Ectodermal cell (in vitro differentiated cells): ENCODE results near the gene PLXDC1.
"Not testable (repeated sequence)": the region's sequence is repeated elsewhere in the genome, so short reads cannot be mapped to it uniquely, and the experiment has no call there.

Experiments used
- H3K27ac ChIP-seq: 2 replicates; pipeline ENCODE4 v1.7.0; 2013; ENCODE audit warnings: mild to moderate bottlenecking, low read depth, low read length; ENCODE audit not compliant: insufficient read depth, poor library complexity, severe bottlenecking
- H3K27me3 ChIP-seq: 2 replicates; pipeline ENCODE4 v1.7.0; 2013; ENCODE audit warnings: mild to moderate bottlenecking, low read length; ENCODE audit not compliant: insufficient read depth, control insufficient read depth, poor library complexity, severe bottlenecking
- H3K36me3 ChIP-seq: one replicate; pipeline ENCODE4 v1.7.0; 2013; ENCODE audit warnings: low read length; ENCODE audit not compliant: control insufficient read depth, insufficient read depth
- H3K4me1 ChIP-seq: one replicate; pipeline ENCODE4 v1.7.0; 2013; ENCODE audit warnings: low read length; ENCODE audit not compliant: control insufficient read depth, insufficient read depth
- H3K4me3 ChIP-seq: 2 replicates; pipeline ENCODE4 v1.7.0; 2013; ENCODE audit warnings: low read depth, low read length, control low read depth; ENCODE audit not compliant: insufficient read depth
- H3K9me3 ChIP-seq: 2 replicates; pipeline ENCODE4 v1.7.0; 2013; ENCODE audit warnings: mild to moderate bottlenecking, low read length, moderate library complexity; ENCODE audit not compliant: control insufficient read depth
- WGBS, 2 experiments: methylation state at CpG; one replicate each; pipeline ENCODE4 v1.1.7; 2013; ENCODE audit warnings: missing lambda C conversion rate in 2 of 2; 5-methylcytosine and 5-hydroxymethylcytosine counted together

The PLXDC1 gene

GRCh38 chr17:39169518-39169917 is 18.1 kb upstream of the PLXDC1 start:
- Histone ChIP-seq H3K36me3 (no peaks in the 10 kb centered on the region), H3K4me1 (peaks cover 5% of the 10 kb centered on the region), H3K4me3 (no peak overlapping the region), H3K27ac (no peak overlapping the region), H3K27me3 (peaks cover 26% of the 10 kb centered on the region), H3K9me3 (no peaks in the 10 kb centered on the region)
- 84 to 93% methylated on average over 3 of the region's 3 CpGs for WGBS, 2 experiments

GRCh38 chr17:39169101-39169500 is 17.7 kb upstream of the PLXDC1 start:
- WGBS, 2 experiments: 93 to 97% methylated on average over 14 of the region's 14 CpGs
- H3K4me1 ChIP-seq: peaks cover 3% of the 10 kb centered on the region
- H3K36me3 ChIP-seq: no peaks in the 10 kb centered on the region
- H3K27ac ChIP-seq: no peak overlapping the region
- no peaks in the 10 kb centered on the region for H3K9me3 ChIP-seq
- peaks cover 26% of the 10 kb centered on the region for H3K27me3 ChIP-seq
- H3K4me3 ChIP-seq: no peak overlapping the region

GRCh38 chr17:39168503-39168902 is 17.1 kb upstream of the PLXDC1 start:
- not testable (repeated sequence) for H3K4me1 ChIP-seq, H3K36me3 ChIP-seq, H3K27ac ChIP-seq, H3K9me3 ChIP-seq, H3K4me3 ChIP-seq
- H3K27me3 ChIP-seq: peaks cover 26% of the 10 kb centered on the region
- WGBS, 2 experiments: 94 to 95% methylated on average over 10 of the region's 10 CpGs

- 68 to 77% methylated on average over 2 of the region's 2 CpGs for WGBS, 2 experiments
- no peaks in the 10 kb centered on the region for H3K9me3 ChIP-seq
- H3K4me3 ChIP-seq: no peak overlapping the region
- H3K27ac ChIP-seq: no peak overlapping the region
- no peaks in the 10 kb centered on the region for H3K36me3 ChIP-seq
- peaks cover 3% of the 10 kb centered on the region for H3K4me1 ChIP-seq
- H3K27me3 ChIP-seq: peaks cover 26% of the 10 kb centered on the region
Observed at GRCh38 chr17:39167476-39167875, 16.0 kb upstream of the PLXDC1 start.

GRCh38 chr17:39166437-39167335 is 15.2 kb upstream of the PLXDC1 start:
- no peak overlapping the region for H3K27ac ChIP-seq
- H3K9me3 ChIP-seq: no peaks in the 10 kb centered on the region
- H3K4me1 ChIP-seq: peaks cover 3% of the 10 kb centered on the region
- peaks cover 26% of the 10 kb centered on the region for H3K27me3 ChIP-seq
- WGBS, 2 experiments: 65 to 70% methylated on average over 7 of the region's 7 CpGs
- H3K4me3 ChIP-seq: no peak overlapping the region
- H3K36me3 ChIP-seq: no peaks in the 10 kb centered on the region

GRCh38 chr17:39165841-39166349 is 14.5 kb upstream of the PLXDC1 start, which contains the start of gene ARL5C:
ARL5C (minus strand) TSS chr17:39166161; CDS start chr17:39165760, 401 bp downstream.
- 84 to 87% methylated on average over 17 of the region's 17 CpGs for WGBS, 2 experiments
- peaks cover 26% of the 10 kb centered on the region for H3K27me3 ChIP-seq
- no peaks in the 10 kb centered on the region for H3K9me3 ChIP-seq
- no peak within 1 kb of the TSS for H3K27ac ChIP-seq
- H3K4me1 ChIP-seq: peaks cover 3% of the 10 kb centered on the region
- H3K36me3 ChIP-seq: no peaks in the 10 kb centered on the region
- H3K4me3 ChIP-seq: peak within 1 kb of the TSS; percentile 62

GRCh38 chr17:39165178-39165840 is 13.9 kb upstream of the PLXDC1 start:
- WGBS, 2 experiments: 33 to 40% methylated on average over 51 of the region's 51 CpGs
- Histone ChIP-seq H3K27me3 (peaks cover 26% of the 10 kb centered on the region), H3K36me3 (no peaks in the 10 kb centered on the region), H3K4me1 (peaks cover 3% of the 10 kb centered on the region), H3K27ac (no peak overlapping the region), H3K9me3 (no peaks in the 10 kb centered on the region), H3K4me3 (peak overlapping the region; percentile 62)

- Histone ChIP-seq H3K4me1 (peaks cover 3% of the 10 kb centered on the region), H3K27ac (no peak overlapping the region)
- WGBS, 2 experiments: 3 to 4% methylated on average over 15 of the region's 15 CpGs
Observed at GRCh38 chr17:39164675-39165143, 13.3 kb upstream of the PLXDC1 start.

GRCh38 chr17:39161962-39162361 is 10.5 kb upstream of the PLXDC1 start:
- Histone ChIP-seq H3K9me3 (no peaks in the 10 kb centered on the region), H3K4me1 (no peaks in the 10 kb centered on the region), H3K36me3 (no peaks in the 10 kb centered on the region), H3K4me3 (no peak overlapping the region), H3K27ac (no peak overlapping the region), H3K27me3 (peaks cover 21% of the 10 kb centered on the region)
- WGBS, 2 experiments: 97 to 98% methylated on average over 2 of the region's 2 CpGs

More at GRCh38 chr17:39164675-39165143, 13.3 kb upstream of the PLXDC1 start:
- peak overlapping the region; percentile 62 for H3K4me3 ChIP-seq
- H3K36me3 ChIP-seq: no peaks in the 10 kb centered on the region
- peaks cover 26% of the 10 kb centered on the region for H3K27me3 ChIP-seq
- H3K9me3 ChIP-seq: no peaks in the 10 kb centered on the region

GRCh38 chr17:39158623-39159022 is 7.2 kb upstream of the PLXDC1 start:
- WGBS, 2 experiments: 93 to 94% methylated on average over 2 of the region's 2 CpGs
- H3K4me3 ChIP-seq: no peak overlapping the region
- no peaks in the 10 kb centered on the region for H3K36me3 ChIP-seq
- H3K27ac ChIP-seq: no peak overlapping the region
- H3K4me1 ChIP-seq: no peaks in the 10 kb centered on the region
- H3K9me3 ChIP-seq: no peaks in the 10 kb centered on the region
- no peaks in the 10 kb centered on the region for H3K27me3 ChIP-seq
